Panc1 (cell line): ENCODE measurements around the gene TEX28.
"Not testable (repeated sequence)": the region's sequence is repeated elsewhere in the genome, so short reads cannot be mapped to it uniquely, and the experiment has no call there.

Source experiments
- POLR2AphosphoS5 ChIP-seq: IDR thresholded peaks from 2 replicates; pipeline ENCODE4 v1.6.1; 2012; ENCODE audit warnings: mild to moderate bottlenecking, low read depth, low read length, moderate library complexity
- TF ChIP-seq, protein P1 (sequence below): fragments of 450-650 bp; IDR thresholded peaks from 2 replicates; pipeline ENCODE4 v1.5.1; 2017; ENCODE audit warnings: mild to moderate bottlenecking

DNA sequence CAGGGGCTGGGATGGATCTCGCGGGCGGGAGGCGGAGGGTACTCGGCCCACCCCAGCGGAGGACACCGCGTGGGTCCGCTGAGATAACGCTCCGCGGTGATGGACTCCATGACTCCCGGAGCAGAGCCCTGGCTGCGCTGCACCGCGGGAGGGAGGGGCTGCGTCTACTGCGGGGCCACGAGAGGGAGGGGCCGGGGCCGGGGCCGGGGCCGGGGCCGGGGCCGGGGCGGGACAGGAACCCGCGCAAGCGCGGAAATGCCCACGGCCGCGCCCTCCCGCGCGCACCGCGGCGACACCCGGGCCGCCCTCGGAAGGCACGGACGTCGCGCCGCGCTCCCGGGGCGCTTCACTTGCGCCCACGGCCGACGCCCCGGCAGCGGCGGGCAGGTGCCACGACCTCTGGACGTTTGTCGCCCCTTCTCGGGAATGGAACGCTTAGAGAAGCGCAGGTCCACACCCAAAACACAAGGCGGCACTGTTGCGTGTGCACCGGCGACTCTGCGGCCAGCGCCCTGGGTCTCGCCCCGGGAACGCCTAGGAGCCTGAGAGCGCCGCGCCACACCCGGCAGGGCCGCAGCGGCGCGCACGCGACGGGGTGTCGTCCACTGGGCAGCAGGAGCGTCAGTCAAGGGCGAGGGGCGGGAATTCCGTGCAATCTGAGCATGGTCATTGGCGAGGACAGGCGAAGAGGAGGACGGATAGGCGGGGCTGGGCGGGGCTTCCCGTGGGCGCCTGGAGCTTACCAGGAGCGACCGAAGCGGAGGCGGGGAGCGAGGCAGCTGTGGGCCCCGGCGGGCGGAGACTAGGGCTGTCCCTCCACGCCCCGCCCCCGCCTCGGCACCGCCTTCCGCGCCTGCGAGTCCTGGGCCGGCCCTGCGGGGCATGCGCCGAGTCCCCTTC, 46.7 kb upstream of the TEX28 start:
- TF ChIP-seq, protein P1, sequence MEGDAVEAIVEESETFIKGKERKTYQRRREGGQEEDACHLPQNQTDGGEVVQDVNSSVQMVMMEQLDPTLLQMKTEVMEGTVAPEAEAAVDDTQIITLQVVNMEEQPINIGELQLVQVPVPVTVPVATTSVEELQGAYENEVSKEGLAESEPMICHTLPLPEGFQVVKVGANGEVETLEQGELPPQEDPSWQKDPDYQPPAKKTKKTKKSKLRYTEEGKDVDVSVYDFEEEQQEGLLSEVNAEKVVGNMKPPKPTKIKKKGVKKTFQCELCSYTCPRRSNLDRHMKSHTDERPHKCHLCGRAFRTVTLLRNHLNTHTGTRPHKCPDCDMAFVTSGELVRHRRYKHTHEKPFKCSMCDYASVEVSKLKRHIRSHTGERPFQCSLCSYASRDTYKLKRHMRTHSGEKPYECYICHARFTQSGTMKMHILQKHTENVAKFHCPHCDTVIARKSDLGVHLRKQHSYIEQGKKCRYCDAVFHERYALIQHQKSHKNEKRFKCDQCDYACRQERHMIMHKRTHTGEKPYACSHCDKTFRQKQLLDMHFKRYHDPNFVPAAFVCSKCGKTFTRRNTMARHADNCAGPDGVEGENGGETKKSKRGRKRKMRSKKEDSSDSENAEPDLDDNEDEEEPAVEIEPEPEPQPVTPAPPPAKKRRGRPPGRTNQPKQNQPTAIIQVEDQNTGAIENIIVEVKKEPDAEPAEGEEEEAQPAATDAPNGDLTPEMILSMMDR, result not testable (repeated sequence)
- not testable (repeated sequence) for TF ChIP-seq POLR2AphosphoS5
